HG03342 (cell line): ENCODE measurements around the gene SIL1.

Experiments
- ATAC-seq: cut with Tn5 transposase; IDR thresholded peaks from one replicate; pipeline ENCODE4 v1.9.1; 2021; ENCODE audit warnings: mild to moderate bottlenecking, moderate library complexity; ENCODE audit not compliant: unreplicated experiment

The SIL1 gene

DNA sequence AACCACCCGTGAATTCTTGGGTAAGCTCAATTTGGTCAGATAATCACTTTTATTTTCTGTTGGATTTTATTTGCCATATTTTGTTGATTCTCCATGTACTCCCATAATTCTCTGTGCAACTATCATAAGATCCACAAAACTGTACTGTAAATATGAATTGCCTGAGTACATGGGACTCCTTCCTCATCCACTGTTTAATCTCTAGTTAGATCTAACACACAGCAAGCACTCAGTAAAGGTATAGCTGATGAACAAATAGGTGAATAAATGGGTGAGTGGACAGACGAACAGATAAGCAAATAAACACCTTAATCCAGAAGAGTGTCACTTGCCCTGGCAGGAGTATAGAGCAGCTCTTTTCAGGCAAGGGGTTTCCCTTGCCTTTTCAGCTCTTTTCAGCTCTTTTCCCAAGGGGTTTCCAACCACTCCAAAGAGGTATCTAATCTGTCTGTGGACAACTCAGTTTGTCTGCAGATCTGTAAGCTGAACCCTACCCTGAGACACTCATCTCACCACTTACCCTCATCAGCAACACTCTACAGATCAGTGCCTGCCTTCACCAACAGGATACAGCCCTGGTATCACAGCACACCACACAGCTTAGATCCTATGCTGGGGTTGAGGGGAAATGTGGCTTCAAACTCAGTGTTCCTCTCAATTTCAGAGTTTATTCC is 51.2 kb downstream of the SIL1 start:
- no peak for ATAC-seq

DNA sequence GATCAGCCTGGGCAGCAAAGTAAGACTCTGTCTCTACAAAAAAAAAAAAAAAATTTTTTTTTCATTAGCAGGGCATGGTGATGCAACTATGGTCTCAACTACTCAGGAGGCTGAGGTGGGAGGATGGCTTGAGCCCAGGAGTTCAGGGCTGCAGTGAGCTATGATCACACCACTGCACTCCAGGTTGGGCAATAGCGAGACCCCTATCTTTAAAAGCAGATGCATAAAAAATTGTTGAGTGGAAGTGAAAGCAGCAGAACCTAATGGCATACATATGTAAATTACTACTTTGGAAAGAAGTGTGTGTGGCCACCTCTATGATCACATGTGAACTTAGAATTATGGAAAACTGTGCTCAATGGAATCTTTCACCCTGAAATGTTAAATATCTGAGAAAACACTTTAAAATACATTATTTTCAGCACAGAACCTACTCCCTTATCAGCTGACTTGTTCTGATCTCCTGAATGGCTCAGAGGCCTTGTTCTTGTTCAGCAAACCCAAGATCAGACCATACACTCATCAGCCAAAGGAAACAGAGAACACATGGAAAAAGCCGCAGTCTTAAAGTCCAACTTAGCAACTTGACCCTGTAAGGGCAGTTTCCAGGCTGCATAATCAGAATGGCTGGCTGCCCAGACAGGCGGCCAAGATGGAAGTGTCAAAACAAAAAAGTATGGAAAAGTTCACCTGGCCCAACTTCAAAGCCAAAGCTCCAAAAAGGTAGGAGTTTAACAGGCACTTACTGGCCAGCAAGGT is 56.5 kb downstream of the SIL1 start:
- no peak for ATAC-seq

DNA sequence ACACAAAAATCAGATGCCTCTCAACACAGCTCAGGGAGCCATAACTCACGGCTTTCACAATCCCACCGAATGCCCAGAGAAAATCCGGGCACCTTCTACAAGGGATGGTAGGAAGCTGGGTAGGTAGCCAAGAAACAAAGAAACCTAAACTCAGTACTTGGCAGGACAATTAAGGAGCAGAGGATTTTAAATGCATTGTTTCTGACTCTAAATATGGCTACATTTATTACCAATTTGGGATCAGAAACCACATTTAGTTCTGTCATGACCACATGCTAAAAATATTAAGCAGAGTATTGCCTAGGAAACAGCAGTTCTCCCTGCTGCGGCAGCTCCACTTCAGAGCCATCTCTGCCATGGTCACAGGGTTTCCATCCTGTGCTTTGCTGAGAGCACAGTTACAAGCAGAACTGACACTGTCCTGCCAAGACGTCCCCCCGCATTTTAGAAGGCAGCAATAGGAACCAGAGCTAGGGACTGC is 57.5 kb downstream of the SIL1 start:
- ATAC-seq, result no peak

DNA sequence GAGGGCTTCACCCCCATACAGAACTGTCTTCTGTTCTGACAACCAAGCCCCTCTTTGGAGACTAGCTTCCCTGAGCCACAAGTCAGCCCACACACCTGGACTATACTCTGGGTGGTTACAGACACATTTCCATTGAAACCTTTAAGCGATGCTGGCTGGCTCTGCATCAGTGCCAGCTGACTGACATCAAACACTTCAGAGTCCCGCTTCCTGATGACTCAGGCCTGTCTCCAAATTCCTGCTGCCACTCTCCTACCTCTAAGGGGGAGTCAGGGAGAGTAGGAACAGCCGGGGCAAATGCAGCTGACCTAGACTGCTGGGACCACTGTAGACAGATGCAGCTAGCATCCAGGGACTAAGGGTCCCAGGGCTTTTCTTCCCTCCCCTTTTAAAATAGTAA is 59.4 kb downstream of the SIL1 start:
- ATAC-seq, result no peak

DNA sequence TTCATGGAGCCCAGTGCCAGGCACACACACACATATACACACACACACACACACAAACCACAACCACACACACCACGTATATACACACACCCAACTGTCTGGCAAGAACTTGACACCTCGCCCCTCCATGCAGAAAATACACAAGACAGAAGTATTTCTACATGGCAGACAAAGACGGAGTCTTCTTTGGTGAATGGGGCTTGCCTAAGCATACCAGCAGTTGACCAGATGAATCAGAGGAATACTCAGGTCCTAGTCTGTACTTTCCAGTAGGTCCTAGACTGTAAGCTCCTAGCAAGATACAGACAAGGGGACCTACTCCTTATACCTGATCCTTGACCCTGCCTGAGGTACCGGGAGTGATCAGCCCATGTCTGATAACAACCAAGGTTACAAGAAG is 60.1 kb downstream of the SIL1 start:
- ATAC-seq, result no peak

DNA sequence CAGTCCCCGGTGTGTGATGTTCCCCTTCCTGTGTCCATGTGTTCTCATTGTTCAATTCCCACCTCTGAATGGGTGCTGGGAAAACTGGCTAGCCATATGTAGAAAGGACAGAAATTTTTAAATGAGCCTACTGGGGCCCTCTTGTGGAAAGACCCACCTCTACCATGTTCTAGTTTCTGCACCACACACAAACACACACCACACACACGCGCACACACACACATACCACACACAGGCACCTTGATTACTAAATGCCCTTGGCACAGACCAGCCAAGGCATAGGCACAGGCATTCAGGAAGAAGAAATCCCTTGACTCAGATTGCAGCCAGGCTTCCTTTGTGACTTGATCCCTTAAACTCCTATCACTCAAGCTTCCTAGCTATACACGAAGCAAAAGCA is 60.5 kb downstream of the SIL1 start:
- no peak for ATAC-seq

DNA sequence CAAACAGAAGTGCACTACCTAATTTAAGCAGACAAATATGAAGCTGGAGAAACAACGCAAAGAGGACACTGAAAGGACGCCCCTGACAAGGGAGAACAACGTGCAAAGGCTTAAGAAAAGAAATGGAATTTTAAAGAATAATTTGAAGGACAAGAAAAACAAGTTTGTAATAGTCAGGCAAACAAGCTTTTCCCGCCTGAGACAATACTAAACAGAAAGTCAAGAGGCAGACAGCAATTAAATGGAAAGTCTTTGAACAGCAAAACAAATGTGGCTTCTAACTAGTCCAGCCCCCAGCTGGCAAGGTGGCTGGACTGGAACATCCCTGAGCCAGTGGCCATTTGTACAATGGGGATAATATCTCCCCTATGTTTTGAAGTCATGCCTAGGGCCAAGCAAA is 63.3 kb downstream of the SIL1 start:
- ATAC-seq, result no peak

DNA sequence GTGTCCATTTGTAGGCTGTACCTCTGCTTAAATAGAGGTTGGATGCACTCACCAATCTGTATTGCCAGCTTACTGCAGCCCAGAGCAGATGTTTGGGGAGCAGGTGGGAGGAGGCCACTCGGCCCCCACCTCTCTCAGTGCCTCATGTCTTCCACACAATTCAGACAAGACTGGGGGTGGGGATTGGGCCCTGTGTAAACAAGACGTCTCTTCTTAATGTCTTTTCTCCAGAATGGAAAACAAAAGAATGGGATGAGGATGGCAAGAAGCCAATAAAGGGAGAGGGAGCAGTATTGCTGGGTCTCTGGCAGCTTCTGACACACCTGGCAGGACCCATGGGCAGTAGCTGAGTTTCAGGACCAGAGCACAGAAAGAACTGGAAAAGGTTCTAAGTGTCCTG is 64.9 kb downstream of the SIL1 start:
- ATAC-seq, result no peak

DNA sequence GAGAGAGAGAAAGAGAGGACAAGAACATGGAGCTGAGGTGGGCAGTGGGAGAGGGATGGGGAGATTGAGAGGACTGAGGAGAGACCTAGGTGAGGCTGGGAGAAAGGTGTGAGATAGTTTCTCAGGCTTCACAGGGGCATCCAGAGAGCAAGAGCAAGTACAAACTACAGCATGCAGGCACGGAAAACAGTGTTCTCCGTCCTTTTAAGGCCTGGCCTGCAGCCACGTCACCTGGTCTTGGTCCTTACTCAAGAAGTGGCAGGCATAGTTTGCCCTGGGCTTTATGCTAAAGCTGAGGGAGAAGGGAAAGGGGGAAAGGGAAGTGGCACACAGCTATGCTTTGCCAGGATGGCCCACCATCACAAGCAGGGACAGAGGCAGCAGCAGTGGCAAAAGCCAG is 65.7 kb downstream of the SIL1 start:
- no peak for ATAC-seq

DNA sequence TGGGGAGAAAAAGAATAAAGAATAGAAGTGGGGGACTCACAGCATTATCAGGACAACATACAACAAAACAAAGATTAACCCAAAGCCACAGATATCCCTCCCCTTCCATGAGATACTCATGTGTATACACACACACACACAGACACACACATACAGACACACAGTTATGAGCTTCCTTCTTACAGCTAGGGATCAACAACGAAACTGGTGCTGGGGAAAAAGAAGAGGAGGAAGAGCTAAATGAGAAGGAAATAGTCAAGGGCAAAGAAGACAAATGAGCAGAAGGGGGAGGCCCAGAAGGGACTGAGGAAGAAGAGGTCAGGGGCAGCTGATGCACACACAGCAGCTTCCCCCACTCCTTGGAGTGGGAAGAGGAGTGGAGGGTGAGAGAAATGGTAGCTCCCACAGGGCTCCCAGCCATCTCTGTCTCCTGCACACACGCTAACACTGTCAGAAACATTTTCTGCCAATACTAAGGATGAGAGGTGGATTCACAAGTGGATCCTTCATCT is 66.2 kb downstream of the SIL1 start:
- no peak for ATAC-seq

DNA sequence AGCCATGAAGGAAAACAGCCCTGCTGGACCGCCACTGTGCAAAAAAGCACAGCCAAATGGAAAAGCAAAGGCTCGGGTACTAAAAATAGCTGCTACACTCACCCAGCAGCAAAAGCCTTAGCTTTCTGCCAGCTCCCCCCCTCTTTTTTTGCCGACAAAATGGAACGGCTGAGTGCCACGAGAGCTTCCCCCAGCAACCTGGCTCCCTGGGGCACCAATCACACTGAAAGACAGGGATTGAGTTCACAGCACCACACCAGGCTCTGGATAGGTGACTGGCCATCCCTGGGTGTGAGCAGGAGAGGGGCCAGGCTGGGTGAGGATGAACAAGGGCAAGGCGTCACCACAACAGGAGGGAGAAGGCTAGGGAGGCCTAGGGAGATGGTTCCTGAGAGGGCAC is 66.7 kb downstream of the SIL1 start:
- ATAC-seq, result no peak

DNA sequence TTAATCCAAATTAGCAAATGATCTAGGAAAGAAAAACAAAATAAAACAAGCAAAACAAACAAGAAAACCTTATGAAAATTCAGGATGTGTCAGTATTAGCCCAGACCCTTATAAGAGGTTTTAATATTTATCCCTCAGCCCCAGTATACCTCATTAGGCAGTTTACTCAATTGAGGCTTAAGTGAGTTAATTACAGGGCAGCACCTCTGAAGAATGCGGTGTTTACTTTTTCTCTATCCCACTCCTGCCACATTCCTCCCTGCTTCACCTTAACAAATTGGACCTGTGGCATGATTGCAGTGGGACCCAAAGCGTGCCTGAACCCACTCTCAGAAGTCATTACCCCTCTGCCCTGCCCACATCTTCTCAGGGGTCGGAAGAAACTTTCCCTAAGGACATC is 67.1 kb downstream of the SIL1 start:
- ATAC-seq, result no peak

DNA sequence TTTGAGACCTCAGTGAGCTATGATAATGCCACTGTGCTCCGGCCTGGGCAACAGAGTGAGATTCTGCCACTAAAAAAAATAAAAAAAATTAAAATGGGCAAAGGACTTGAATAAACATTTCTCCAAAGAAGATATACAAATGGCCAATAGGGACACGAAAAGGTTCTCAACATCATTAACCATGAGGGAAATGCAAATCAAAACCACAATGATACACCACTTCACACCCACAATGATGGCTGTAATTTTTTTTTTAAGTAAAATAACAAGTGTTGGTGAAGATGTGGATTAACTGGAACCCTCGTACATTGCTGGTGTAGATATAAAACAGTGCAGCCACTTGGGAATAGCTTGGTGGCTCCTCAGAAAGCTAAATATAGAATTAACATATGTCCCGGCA is 68.0 kb downstream of the SIL1 start:
- no peak for ATAC-seq

DNA sequence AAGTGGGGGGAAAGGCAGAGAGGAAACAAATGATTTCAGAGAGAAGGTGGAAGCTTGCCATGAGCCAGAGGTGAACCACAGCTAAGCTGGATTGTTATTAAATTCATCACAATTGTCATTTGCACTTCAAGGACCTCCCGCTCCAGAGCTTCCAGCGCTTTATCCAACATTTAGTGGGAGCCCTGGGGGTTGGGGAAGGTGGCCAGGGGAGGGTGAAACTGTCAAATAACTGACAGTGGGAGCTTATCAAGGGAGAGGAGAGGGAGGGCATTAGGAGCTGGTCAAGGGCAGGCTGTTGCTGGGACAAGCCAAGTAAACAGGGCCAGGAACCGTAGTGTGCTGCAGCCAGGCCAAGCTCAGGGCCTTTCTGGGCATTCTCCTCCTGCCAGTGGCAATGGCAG is 71.5 kb downstream of the SIL1 start:
- no peak for ATAC-seq

DNA sequence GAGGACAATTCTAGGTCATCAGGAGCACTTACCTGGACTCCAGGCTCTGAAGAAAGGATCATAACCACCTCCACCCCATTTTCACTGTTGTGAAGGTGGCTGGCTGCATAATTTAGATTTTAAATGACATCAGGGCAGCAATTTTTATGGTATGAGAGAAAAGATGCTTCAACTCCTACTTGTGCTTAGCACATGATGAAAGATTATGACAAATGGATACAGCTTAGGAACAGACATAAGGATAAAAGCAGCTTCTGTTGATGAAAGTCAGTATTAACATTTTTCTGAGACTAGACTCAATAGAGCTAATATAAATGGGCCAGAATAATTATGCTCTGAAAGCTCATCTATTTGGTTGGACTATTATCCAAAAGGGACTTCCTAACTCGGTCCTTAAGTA is 72.2 kb downstream of the SIL1 start:
- no peak for ATAC-seq

DNA sequence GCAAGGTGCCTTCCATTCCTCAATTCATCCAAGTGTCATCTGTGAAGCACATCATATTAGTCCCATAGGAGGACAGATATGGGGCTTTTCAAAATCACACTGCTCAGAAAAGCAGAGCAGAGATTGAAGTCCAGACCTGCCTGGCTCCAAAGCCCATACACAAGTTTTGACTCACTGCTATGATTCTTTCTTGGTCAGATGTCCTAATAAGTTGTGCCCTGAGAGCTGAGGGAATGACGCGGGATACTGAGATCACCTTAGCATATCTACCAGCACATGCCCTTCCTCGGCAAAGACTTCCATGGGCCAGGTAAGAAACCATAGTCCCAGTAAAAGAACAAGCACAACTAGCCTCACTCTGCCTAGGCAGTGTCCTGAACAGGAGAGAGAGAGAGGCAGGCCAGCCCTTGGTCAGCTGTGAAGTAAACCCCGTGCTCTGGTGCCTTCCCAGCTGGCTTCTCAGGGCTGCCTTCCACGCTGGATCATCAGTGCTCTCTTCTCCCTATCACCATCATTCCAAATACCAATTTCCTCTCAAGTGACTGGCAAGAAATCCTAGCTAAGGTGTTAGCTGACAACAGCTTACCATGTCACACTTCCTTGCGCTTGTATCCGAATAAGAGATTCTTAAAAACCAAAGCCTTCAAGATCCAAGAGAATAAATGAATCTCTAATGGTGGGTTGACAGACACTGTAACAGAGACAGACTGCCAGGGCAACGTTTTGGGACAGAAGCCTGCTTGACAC is 73.2 kb downstream of the SIL1 start:
- no peak for ATAC-seq

DNA sequence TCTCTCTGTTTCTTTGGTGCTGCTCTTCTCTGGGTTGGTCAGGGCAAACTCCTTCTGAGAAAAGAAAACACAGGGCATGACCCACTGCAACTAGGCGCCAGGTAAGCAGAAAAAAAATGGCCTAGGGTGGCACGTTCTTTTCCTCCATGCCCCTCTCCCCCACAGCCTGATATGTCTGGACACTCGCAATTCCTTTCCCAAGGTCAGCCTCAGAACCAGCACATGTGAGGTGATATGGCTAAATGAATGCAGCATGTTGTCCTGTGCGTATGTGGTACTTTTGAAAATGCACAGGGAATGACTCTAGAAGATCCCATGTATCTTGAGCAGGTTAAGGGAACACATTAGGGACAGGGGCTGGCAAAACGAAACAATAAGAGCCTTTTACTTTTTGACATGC is 77.0 kb downstream of the SIL1 start:
- ATAC-seq, result no peak

DNA sequence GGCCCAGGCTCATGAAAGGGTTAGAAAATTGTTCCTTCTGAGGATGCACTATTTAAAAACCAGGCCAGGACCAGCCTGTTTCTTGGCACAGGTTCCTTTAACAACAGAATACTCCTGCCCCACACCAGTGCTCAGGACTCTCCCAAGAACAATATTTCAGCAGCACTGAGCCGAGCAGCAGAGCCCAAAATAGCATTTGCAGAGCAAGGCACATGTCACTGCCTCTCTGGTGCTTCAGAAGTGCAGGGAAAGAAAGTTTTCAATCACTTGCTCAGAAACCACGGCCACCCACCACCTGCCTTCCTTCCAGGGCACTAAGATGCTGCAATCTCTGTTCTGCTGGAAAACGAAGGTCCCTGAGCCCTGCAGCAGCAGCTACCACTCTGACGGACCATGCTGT is 77.6 kb downstream of the SIL1 start:
- no peak for ATAC-seq

DNA sequence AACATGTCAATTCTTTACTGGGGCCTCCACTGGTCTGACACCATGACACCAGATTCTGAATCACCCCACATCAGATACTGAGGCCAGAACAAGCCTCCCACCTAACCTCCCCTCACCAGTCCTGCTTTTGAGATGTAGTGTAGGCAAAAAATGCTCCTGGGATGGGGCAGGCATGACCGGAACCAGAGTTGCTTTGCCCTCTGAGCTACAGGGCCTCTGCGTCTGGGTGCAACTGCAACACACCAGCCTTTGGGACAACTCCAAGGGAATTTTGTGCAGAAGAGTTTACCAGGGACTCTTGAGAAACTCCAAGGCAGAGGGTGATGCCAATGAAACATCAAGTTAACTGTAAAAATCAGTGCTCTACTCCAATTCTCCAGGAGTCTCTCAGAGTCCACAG is 79.4 kb downstream of the SIL1 start:
- ATAC-seq, result no peak

DNA sequence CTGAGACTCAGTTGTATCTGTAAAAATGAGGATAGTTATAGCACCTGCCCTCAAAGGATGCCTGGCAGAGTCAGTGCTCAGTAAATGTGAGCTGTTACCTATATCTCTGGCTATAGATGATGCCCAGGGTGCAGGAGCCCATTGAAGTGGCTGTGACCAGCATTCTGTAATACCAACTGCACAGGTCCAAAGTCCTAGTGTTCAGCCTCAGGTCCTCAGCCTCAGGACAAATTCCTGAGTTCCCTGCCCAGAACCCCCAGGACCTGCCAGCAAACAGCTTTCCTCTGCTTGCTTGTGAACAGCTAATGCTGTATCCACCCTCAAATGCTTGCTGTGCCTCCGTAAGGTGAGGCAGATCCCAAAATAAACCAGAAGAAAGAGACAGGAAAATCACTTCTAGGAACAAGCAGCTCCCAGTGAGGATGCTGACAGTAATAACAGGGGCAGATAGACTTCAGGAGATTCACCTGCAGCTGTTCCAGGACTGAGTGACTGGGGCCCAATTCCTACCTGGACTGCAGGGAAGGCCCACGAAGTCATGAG is 80.8 kb downstream of the SIL1 start:
- ATAC-seq, result no peak

DNA sequence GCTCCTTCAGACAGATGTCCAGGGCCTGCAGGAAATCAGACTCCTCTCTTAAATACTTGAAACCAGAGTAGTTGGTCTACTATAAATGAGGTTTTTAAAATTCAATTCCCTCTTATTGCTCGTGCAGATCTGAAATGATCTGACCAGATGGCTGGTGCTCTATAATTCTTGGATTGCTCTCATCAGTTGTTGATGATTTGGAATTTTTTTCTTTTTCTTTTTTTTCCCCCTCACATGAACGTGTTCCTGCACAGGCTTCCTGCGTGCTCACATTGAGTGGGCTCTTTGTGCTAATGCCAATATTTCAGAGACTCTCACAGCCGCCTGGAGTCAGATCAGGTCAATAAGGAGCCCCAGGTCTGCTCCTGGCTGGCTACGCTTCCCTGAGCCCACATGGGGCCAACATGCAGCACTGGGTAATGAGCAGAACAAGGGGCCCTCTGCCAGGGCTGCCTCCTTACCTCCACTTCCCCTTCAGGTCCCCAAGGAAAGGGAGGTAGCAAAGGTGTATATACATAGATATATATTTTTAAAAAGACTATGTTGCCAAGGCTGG is 82.0 kb downstream of the SIL1 start:
- no peak for ATAC-seq
